OCI-LY1 (cell line): ENCODE data around the gene ESPNL.

ENCODE experiments used
- H2AFZ ChIP-seq: fragments of 200-600 bp; sonication (generic), shearing (Covaris generic); 2 replicates; pipeline ENCODE4 v1.6.0; 2014; ENCODE audit warnings: antibody characterized with exemption, mild to moderate bottlenecking, low read length
- H3F3A ChIP-seq: fragments of 200-600 bp; sonication (generic), shearing (Covaris generic); 2 replicates; pipeline ENCODE4 v1.6.0; 2014; ENCODE audit warnings: mild to moderate bottlenecking, antibody characterized with exemption, low read length, moderate library complexity; ENCODE audit not compliant: insufficient read depth
- H3K27ac ChIP-seq: fragments of 200-600 bp; sonication (generic); 2 replicates; pipeline ENCODE4 v1.5.1; 2014; ENCODE audit warnings: low read length, mixed run types, mild to moderate bottlenecking, low read depth; ENCODE audit not compliant: poor library complexity, severe bottlenecking
- H3K27me3 ChIP-seq: fragments of 200-600 bp; sonication (generic); 2 replicates; pipeline ENCODE4 v1.6.0; 2014; ENCODE audit warnings: antibody characterized with exemption, mild to moderate bottlenecking, low read length, moderate library complexity; ENCODE audit not compliant: insufficient read depth
- H3K36me3 ChIP-seq: fragments of 200-600 bp; sonication (generic); 2 replicates; pipeline ENCODE4 v1.6.1; 2014; ENCODE audit warnings: mild to moderate bottlenecking, antibody characterized with exemption, low read length, moderate library complexity, mixed read lengths; ENCODE audit not compliant: insufficient read depth
- H3K4me1 ChIP-seq: fragments of 200-600 bp; sonication (generic); 2 replicates; pipeline ENCODE4 v1.5.1; 2014; ENCODE audit warnings: mild to moderate bottlenecking, low read length, moderate library complexity; ENCODE audit not compliant: insufficient read depth, severe bottlenecking
- H3K4me2 ChIP-seq: fragments of 200-600 bp; sonication (generic), shearing (Covaris generic); 2 replicates; pipeline ENCODE4 v1.6.1; 2014; ENCODE audit warnings: low read length
- H3K4me3 ChIP-seq: fragments of 200-600 bp; sonication (generic); 2 replicates; pipeline ENCODE4 v1.5.1; 2014; ENCODE audit warnings: low read length, low read depth, mild to moderate bottlenecking, mixed read lengths; ENCODE audit not compliant: poor library complexity, severe bottlenecking
- H3K79me2 ChIP-seq: fragments of 200-600 bp; shearing (Covaris generic); 2 replicates; pipeline ENCODE4 v1.6.1; 2016; ENCODE audit warnings: mixed run types, low read length, mixed read lengths; ENCODE audit not compliant: insufficient read depth
- H3K9ac ChIP-seq: fragments of 200-600 bp; sonication (generic), shearing (Covaris generic); 2 replicates; pipeline ENCODE4 v1.6.1; 2014; ENCODE audit warnings: mild to moderate bottlenecking, low read length, mixed read lengths
- H3K9me2 ChIP-seq: fragments of 200-600 bp; sonication (generic), shearing (Covaris generic); 2 replicates; pipeline ENCODE4 v1.6.1; 2014; ENCODE audit warnings: low read depth, mild to moderate bottlenecking, low read length, mixed read lengths
- H3K9me3 ChIP-seq: fragments of 200-600 bp; shearing (Covaris generic); 2 replicates; pipeline ENCODE4 v1.6.1; 2014; ENCODE audit warnings: low read length, mixed read lengths
- H4K20me1 ChIP-seq: fragments of 200-600 bp; sonication (generic), shearing (Covaris generic); 2 replicates; pipeline ENCODE4 v1.6.0; 2016; ENCODE audit warnings: mild to moderate bottlenecking, low read length; ENCODE audit not compliant: insufficient read depth
- CTCF ChIP-seq: fragments of 200-600 bp; sonication (generic), shearing (Covaris generic); IDR thresholded peaks from 2 replicates; pipeline ENCODE4 v1.5.1; 2017; ENCODE audit warnings: mild to moderate bottlenecking, antibody characterized with exemption, low read length, moderate library complexity, mixed read lengths
- EZH2 ChIP-seq: fragments of 200-600 bp; sonication (generic), shearing (Covaris generic); IDR thresholded peaks from 2 replicates; pipeline ENCODE4 v1.8.0; 2017; ENCODE audit warnings: borderline replicate concordance, mixed run types, mild to moderate bottlenecking, antibody characterized with exemption, low read length, moderate library complexity, mixed read lengths

Gene ESPNL

GRCh38 chr2:238151628-238152235 lies 51.6 kb downstream of the ESPNL start:
- no peak overlapping the region for H2AFZ ChIP-seq
- H3K4me2 ChIP-seq, result no peak overlapping the region
- no peaks in the 10 kb centered on the region for H3K9me2 ChIP-seq
- no peak overlapping the region for H3K9ac ChIP-seq
- H3K9me3 ChIP-seq, result no peaks in the 10 kb centered on the region
- no peaks in the 10 kb centered on the region for H4K20me1 ChIP-seq
- H3K36me3 ChIP-seq, result no peaks in the 10 kb centered on the region; the same call in 1 of the 2 replicates
- no peak for TF ChIP-seq EZH2
- TF ChIP-seq CTCF, result no peak
- H3K27ac ChIP-seq, result no peak overlapping the region
- H3K4me1 ChIP-seq, result peaks cover 4% of the 10 kb centered on the region
- H3K4me3 ChIP-seq, result no peak overlapping the region
- no peaks in the 10 kb centered on the region for H3F3A ChIP-seq
- H3K79me2 ChIP-seq, result no peaks in the 10 kb centered on the region
- peaks cover 7% of the 10 kb centered on the region; the same call in 1 of the 2 replicates for H3K27me3 ChIP-seq

- Histone ChIP-seq H3K27me3 (peaks cover 7% of the 10 kb centered on the region; the same call in 1 of the 2 replicates), H4K20me1 (no peaks in the 10 kb centered on the region), H2AFZ (no peak overlapping the region), H3K79me2 (no peaks in the 10 kb centered on the region), H3K9me2 (no peaks in the 10 kb centered on the region), H3K9me3 (no peaks in the 10 kb centered on the region), H3K36me3 (no peaks in the 10 kb centered on the region; the same call in 1 of the 2 replicates), H3K27ac (no peak overlapping the region), H3K9ac (no peak overlapping the region), H3K4me3 (no peak overlapping the region), H3K4me1 (no peaks in the 10 kb centered on the region), H3F3A (no peaks in the 10 kb centered on the region), H3K4me2 (no peak overlapping the region)
- peak; percentile 36; the same call in 1 of the 2 replicates for TF ChIP-seq CTCF
- TF ChIP-seq EZH2, result no peak
Observed at GRCh38 chr2:238152771-238153688, 52.9 kb downstream of the ESPNL start.

GRCh38 chr2:238154570-238154969 lies 54.4 kb downstream of the ESPNL start:
- TF ChIP-seq EZH2, result no peak
- no peak for TF ChIP-seq CTCF
- no peak overlapping the region for H3K27ac ChIP-seq

More at GRCh38 chr2:238154570-238154969, 54.4 kb downstream of the ESPNL start:
- H4K20me1 ChIP-seq, result no peaks in the 10 kb centered on the region
- peaks cover 6% of the 10 kb centered on the region; the same call in 1 of the 2 replicates for H3K27me3 ChIP-seq
- H3K4me2 ChIP-seq, result no peak overlapping the region
- no peaks in the 10 kb centered on the region for H3K79me2 ChIP-seq
- no peaks in the 10 kb centered on the region for H3K9me3 ChIP-seq
- no peak overlapping the region for H2AFZ ChIP-seq
- H3K4me3 ChIP-seq, result no peak overlapping the region
- H3K9ac ChIP-seq, result no peak overlapping the region
- no peaks in the 10 kb centered on the region for H3F3A ChIP-seq
- peaks cover 5% of the 10 kb centered on the region for H3K4me1 ChIP-seq
- H3K9me2 ChIP-seq, result no peaks in the 10 kb centered on the region
- no peaks in the 10 kb centered on the region; the same call in 1 of the 2 replicates for H3K36me3 ChIP-seq
